OCI-LY7 (cell line): Measurements from ENCODE around the gene SLC35F1.
"Not testable (repeated sequence)": the region's sequence is repeated elsewhere in the genome, so short reads cannot be mapped to it uniquely, and the experiment has no call there.

Experiments
- CTCF ChIP-seq: fragments of 200-600 bp; sonication (generic); conservative IDR thresholded peaks from 2 replicates; pipeline ENCODE4 v1.5.1; 2014; ENCODE audit warnings: mild to moderate bottlenecking, antibody characterized with exemption, low read length, moderate library complexity, mixed read lengths
- EZH2phosphoT487 ChIP-seq: fragments of 200-600 bp; sonication (generic); IDR thresholded peaks from 2 replicates; pipeline ENCODE4 v1.6.1; 2018; ENCODE audit warnings: low read depth, borderline replicate concordance, mild to moderate bottlenecking, mixed run types, antibody characterized with exemption, low read length, moderate library complexity, mixed read lengths

- not testable (repeated sequence) for TF ChIP-seq CTCF, EZH2phosphoT487
Observed at GRCh38 chr6:118037479-118037878, 130.4 kb downstream of the SLC35F1 start.
